Measurements from ENCODE around the gene CSTPP1.

- no peak for TF ChIP-seq CTCF (IDR thresholded peaks at IDR 0.05; ENCODE audit: control extremely low read depth in 1 of 3, insufficient read depth in 1 of 3, low read depth in 1 of 3, low read length in 3 of 3)
- no peak for TF ChIP-seq POLR2A (IDR thresholded peaks at IDR 0.05; ENCODE audit: control extremely low read depth in 1 of 2, low read depth in 2 of 2, low read length in 2 of 2)
- no peak for TF ChIP-seq JUN (IDR thresholded peaks at IDR 0.05; ENCODE audit: low read depth, low read length)
- no peak for TF ChIP-seq EZH2 (IDR thresholded peaks at IDR 0.05; ENCODE audit: low read depth, low read length, severe bottlenecking)
- no peak for TF ChIP-seq KDM1A (IDR thresholded peaks at IDR 0.05; ENCODE audit: borderline replicate concordance, low read length)
- no peak for TF ChIP-seq POLR2AphosphoS5 (IDR thresholded peaks at IDR 0.05; ENCODE audit: low read depth, low read length)
- no peak for TF ChIP-seq CREB1 (IDR thresholded peaks at IDR 0.05)
- TF ChIP-seq ATF2 (IDR thresholded peaks at IDR 0.05; ENCODE audit: low read length), result no peak
- no peak for TF ChIP-seq POU5F1 (IDR thresholded peaks at IDR 0.05; ENCODE audit: low read depth, low read length)
- TF ChIP-seq SIN3A (conservative IDR thresholded peaks at IDR 0.05 in 1 of 2, IDR thresholded peaks at IDR 0.05 in 1 of 2; ENCODE audit: low read depth in 1 of 2, low read length in 2 of 2), result no peak
- TF ChIP-seq TCF12 (IDR thresholded peaks at IDR 0.05; ENCODE audit: low read depth, low read length), result no peak
Observed at GRCh38 chr11:47105541-47105940, 169.0 kb downstream of the CSTPP1 start.
